Endothelial cell of umbilical vein (primary cell): ENCODE measurements around the gene HSPA6.

Experiments
- EZH2 ChIP-seq: IDR thresholded peaks from 2 replicates; pipeline ENCODE4 v1.6.1; 2012; ENCODE audit warnings: borderline replicate concordance, low read depth, mild to moderate bottlenecking, moderate library complexity, low read length, inconsistent platforms; ENCODE audit not compliant: severe bottlenecking
- MAX ChIP-seq: IDR thresholded peaks from 2 replicates; pipeline ENCODE4 v1.6.1; 2011; ENCODE audit not compliant: insufficient read depth, insufficient read length
- MYC ChIP-seq: IDR thresholded peaks from one replicate; pipeline ENCODE4 v1.6.1; 2011; ENCODE audit warnings: mild to moderate bottlenecking, low read depth, low read length
- POLR2A ChIP-seq: IDR thresholded peaks from 2 replicates; pipeline ENCODE4 v1.6.1; 2012; ENCODE audit warnings: low read depth, mild to moderate bottlenecking, control low read depth, low read length
- POLR2AphosphoS5 ChIP-seq: IDR thresholded peaks from 2 replicates; pipeline ENCODE4 v1.6.1; 2012; ENCODE audit warnings: low read depth, mild to moderate bottlenecking, control low read depth, low read length, moderate library complexity; ENCODE audit not compliant: insufficient read depth
- TF ChIP-seq, protein P1 (sequence below), 2 donors: IDR thresholded peaks; 1 replicate in 1 of 2; 2 replicates in 1 of 2; pipeline ENCODE4 v1.5.1; 2011; ENCODE audit warnings: low read length in 2 of 2, mild to moderate bottlenecking in 2 of 2, moderate library complexity in 2 of 2, control low read depth in 1 of 2, inconsistent platforms in 1 of 2, low read depth in 1 of 2; ENCODE audit not compliant: insufficient read depth in 1 of 2; ENCODE audit errors: extremely low read depth in 1 of 2

GRCh38 chr1:161503394-161503748 is 21.0 kb upstream of the HSPA6 start:
- TF ChIP-seq POLR2A (no peak), POLR2AphosphoS5 (no peak), MAX (no peak), EZH2 (no peak), MYC (no peak)
- TF ChIP-seq, protein P1, sequence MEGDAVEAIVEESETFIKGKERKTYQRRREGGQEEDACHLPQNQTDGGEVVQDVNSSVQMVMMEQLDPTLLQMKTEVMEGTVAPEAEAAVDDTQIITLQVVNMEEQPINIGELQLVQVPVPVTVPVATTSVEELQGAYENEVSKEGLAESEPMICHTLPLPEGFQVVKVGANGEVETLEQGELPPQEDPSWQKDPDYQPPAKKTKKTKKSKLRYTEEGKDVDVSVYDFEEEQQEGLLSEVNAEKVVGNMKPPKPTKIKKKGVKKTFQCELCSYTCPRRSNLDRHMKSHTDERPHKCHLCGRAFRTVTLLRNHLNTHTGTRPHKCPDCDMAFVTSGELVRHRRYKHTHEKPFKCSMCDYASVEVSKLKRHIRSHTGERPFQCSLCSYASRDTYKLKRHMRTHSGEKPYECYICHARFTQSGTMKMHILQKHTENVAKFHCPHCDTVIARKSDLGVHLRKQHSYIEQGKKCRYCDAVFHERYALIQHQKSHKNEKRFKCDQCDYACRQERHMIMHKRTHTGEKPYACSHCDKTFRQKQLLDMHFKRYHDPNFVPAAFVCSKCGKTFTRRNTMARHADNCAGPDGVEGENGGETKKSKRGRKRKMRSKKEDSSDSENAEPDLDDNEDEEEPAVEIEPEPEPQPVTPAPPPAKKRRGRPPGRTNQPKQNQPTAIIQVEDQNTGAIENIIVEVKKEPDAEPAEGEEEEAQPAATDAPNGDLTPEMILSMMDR (IDR thresholded peaks at IDR 0.05; ENCODE audit: extremely low read depth in 1 of 2, insufficient read depth in 1 of 2, low read depth in 1 of 2, low read length in 2 of 2): no peak
